ENCODE measurements around the gene CCDC106.

CCDC106 gene

DNA sequence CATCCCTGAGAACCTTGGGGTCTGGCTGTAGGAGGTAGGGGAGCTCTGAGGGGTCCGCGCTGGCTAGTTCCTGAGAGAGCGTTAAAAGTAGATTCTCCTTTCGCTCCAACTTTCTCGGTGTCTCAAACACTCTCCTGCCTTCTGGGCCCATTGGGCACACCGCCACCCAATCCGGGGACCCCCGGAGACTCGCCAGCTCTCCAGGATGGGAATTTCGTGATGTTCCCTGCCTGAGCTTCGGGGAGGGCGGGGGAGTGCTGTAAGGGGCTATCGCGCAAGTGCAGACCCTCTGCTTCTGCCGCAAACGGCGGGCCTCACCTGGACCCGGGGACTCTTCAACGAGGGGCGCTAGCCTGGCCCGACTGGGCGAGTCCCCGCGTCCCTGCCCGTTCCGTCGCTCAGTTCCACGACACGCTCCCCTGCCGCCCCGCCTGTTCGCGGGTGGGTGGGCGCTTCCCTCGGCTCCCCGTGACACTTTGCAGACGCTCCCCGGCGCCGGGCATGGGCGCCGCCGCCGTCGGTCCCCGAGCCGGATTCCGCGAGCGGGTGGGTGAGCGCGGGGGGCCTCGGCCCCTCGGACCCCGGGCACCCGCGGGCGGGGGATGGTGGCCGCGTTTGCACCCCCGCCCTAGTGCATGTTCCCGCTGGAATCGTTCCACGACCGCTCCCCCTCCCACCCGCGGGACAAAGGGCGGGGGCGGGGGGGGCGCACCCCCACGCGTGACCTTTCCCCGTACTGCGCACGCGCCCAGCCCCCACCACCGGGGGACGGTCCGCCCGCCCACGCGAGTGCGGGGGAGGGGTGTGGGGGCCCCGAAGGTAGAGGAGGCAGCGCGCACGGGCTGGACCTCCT, at the start of gene CCDC106:
CCDC106 (plus strand) TSS at position 481 of the 853 bp plus-strand sequence. CDS start 835 bp downstream, outside the sequence.
- peak; percentile 73 for DNase-seq

DNA sequence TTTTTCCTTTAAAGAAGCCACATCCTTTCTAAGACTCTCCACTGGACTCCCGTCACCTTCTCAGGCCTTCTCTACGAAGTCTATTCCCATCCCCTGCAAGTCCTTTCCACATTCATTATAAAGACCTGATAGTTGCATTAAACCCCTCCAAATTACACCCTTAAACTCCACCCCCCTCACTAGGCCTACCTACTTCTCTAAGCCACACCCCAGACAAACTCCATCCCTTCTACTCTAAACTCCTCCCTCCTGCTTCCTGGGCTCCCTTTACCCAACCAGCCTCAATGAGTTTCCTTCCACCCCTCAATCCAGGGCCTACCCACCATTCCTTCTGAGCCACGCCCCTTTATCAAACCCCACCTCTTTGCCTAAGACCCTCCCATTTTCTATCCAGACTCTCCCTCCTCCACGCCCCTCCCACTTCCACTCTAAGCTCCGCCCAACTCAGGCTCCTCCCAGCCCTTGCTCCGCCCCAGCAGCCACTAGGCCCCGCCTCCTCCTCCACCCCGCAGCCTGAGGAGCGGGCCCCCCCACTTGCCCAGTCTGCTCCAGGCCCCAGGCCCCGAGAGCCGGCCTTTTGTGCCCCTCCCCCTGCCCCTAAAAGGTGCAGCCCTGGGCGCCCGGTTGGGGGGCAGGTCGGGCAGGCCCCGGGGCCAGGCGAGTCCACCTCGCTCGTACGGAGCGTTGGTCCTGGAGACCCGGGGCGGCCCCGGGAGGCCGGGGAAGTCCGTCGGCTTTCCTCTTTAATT, 49.1 kb upstream of the CCDC106 start:
- DNase-seq, result peak; percentile 80

DNA sequence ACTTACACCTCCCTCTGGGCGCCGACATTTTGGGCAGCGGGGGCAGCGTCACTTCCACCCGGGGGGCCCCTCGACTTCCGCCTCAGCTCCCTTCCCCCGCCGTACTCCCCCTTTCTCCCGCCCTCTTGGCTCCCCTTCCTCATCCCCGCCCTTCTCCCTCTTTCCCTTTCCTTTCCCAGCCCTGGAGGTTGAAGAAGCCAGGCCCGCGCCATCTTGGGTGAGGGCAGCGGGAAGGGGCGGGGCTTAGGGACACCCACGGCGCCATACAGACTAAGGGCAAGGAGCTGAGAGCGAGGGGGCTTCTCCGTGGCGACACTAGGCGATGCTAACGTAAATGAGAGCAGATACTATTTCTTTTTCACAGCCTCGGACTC, 48.6 kb upstream of the CCDC106 start, which contains the start of gene FIZ1:
FIZ1 (minus strand) TSS at position 50 of the 374 bp plus-strand sequence. CDS start 1,652 bp downstream, outside the sequence.
- DNase-seq, result peak; percentile 97

DNA sequence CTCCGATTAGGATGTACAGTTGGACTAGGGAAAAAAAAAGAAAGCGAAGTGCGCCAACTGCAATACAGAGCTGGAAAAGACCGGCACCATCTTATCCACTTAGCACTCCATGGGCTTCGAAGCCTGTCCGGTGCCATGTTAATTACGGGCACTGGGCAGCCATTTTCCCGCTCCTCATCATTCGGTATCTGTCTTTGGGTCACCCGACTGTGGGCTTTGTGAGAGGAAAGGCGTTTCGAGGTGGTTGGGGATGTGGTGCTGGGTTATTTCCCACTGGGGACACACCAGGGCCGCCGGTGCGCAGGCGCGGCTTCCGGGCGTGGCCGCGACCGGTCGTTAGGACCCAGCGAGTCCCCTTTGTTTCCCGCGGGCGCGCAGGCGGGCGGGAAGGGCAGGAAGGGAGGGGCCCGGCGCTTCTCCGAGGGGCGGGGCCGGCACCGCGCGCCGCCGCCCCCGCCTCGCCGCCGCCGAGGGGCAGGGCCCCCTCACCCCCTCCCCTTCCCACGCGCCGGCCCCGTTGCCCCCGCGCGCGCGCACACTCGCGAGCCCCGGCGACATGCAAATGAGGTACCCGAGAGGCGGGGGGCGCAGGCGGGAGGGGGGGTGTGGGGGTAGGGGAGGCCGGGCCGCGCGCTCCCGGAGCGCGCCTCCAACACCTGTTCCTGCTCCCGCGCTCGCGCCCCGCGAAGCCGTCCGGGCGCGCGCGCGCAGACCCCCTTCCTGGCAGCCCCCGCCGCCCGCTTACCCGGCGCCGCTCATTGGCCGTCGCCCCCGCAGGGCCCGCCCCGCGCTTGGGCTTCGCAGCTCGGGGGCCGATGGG, 48.0 kb upstream of the CCDC106 start, which contains the start of gene ZNF524:
ZNF524 (plus strand) TSS at position 447 of the 820 bp plus-strand sequence. CDS start 1,825 bp downstream, outside the sequence.
- peak; percentile 85 for DNase-seq

- DNase-seq, result no peak
These were observed 47.4 kb upstream of the CCDC106 start for GRCh38 chr19:55600662-55601028.

- no peak for DNase-seq
These were observed 46.9 kb upstream of the CCDC106 start for GRCh38 chr19:55601084-55601483.

DNA sequence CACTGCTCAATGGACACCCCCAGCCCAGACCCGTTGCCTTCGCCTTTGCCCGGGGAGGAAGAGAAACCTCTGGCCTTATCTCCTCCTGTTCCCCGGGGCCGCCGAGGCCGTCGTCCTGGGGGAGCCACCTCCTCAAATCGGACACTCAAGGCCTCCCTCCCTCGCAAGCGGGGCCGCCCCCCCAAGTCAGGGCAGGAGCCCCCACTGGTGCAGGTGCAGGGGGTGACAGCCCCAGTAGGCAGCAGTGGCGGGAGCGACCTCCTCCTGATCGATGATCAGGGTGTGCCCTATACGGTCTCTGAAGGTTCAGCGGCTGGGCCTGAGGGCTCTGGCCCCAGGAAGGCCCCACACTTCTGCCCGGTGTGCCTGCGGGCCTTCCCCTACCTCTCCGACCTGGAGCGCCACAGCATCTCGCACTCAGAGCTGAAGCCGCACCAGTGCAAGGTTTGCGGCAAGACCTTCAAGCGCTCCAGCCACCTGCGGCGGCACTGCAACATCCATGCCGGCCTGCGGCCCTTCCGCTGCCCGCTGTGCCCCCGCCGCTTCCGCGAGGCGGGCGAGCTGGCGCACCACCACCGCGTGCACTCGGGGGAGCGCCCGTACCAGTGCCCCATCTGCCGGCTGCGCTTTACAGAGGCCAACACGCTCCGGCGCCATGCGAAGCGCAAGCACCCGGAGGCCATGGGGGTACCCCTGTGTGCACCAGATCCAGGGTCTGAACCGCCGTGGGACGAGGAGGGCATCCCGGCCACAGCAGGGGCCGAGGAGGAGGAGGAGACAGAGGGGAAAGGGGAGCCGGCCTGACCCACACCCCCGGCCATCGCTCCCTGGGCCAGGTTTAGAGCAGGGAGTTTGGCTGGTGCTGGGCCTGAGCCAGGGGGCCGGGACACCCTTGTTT, 45.7 kb upstream of the CCDC106 start:
- no peak for DNase-seq

DNA sequence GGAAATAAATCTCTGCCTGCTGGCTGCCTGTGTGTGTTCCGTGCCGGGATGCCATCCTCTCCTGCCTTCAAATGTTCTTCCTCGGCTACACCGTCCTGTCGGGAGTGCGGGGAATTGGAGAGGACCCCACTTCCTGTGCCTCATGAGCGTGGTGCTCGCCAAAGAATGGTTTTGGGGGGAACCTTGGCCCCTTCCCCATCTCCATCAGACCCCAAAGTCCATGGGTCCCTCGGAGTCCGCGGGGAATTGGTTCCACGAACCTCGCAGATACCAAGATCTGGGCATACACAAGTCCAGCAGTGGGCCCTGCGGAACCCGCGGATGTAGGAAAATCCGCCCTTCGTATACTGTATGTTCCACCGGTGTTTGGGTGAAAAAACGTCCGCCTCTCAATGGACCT, 44.9 kb upstream of the CCDC106 start:
- no peak for DNase-seq

- DNase-seq, result no peak
These were observed 44.3 kb upstream of the CCDC106 start for GRCh38 chr19:55603581-55604292.

GRCh38 chr19:55605207-55605636, 42.8 kb upstream of the CCDC106 start:
- DNase-seq, result peak; percentile 99

- peak; percentile 74 for DNase-seq
These were observed 42.2 kb upstream of the CCDC106 start, which contains the start of gene ZNF865 for GRCh38 chr19:55605637-55606470. Gene ZNF865 (plus strand): TSS chr19:55605647. CDS start chr19:55613619, 7,972 bp downstream.

GRCh38 chr19:55606471-55606787, 41.6 kb upstream of the CCDC106 start:
- DNase-seq, result no peak

DNA sequence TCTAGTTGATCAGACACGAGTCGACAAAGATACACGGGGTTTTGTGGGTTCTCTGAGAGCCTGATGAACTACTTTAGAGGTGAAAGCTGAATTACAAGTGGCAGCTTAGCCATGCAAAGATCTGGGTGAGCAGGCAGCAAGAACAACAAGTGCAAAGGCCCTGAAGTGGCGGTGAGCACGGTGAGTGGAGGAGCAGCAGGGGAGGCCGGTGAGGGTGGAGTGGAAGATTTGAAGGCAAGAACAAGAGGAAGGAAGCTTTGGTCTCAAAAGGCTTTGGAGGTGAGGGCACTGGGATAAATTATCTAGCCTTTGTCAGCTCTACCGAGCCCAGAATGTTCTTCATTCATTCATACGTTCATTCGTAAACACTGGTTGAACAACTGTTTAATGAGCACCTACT, 41.2 kb upstream of the CCDC106 start:
- DNase-seq, result no peak

DNA sequence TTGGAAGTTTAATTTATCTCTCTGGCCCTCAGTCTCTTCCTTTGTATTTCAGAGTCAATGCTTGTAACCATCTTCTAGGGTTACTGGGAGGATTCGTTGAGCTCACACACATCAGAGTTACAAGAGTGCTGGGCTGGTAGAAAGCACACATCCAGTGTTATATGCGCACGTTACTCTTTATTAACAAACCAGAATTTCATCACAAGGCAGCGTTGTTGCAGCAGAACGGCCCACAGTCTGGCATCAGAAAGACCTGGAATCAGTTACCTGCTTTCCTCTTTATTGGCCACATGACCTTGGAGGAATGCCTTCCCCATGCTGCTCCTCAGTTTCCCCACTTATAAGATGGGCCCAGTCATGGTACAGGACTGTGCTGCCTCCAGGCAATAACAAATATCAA, 38.7 kb upstream of the CCDC106 start:
- DNase-seq, result no peak

GRCh38 chr19:55611300-55611982, 36.6 kb upstream of the CCDC106 start:
- no peak for DNase-seq

DNA sequence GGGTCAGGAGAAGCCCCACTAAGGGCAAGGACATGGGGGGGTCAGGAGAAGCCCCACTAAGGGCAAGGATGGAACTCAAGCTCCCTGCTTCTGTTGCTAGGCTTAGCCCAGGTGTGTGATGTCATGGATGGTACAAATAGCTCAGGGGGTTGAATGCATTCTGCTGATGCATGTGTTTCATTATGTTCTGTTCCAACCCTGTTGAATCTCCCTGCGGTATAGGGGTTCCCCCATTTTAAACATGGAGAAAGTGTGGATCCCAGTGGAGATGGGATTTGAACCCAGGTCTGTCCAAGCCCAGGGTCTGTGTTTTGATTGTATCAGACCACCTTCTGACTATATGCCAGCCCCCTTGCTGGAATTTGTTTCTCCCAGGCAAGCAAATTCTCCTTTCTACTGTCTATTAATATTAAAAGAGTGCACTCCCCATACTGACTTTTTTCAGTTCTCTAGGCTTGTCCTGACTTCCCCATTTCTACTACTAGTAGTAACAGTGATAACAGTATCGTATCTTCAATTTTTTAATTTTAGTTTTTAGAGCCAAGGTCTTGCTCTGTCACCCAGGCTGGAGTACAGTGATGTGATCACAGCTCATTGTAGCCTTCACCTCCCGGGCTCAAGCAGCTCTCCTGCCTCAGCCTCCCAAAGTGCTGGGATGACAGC, 35.9 kb upstream of the CCDC106 start:
- DNase-seq, result no peak

DNA sequence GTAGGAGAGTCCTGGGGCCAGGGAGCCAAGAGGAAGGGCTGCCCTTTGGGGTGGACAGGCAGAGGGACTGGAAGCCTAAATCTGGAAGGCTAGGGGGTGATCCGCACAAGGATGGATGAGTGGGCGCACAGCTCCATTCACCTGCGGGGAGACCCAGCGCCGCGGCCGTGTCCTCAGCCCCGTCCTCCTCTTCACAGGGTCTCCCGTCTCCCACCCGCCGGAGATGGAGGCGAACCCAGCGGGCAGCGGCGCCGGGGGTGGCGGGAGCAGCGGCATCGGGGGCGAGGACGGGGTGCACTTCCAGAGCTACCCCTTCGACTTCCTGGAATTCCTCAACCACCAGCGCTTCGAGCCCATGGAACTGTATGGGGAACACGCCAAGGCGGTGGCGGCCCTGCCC, 34.6 kb upstream of the CCDC106 start:
- no peak for DNase-seq

DNA sequence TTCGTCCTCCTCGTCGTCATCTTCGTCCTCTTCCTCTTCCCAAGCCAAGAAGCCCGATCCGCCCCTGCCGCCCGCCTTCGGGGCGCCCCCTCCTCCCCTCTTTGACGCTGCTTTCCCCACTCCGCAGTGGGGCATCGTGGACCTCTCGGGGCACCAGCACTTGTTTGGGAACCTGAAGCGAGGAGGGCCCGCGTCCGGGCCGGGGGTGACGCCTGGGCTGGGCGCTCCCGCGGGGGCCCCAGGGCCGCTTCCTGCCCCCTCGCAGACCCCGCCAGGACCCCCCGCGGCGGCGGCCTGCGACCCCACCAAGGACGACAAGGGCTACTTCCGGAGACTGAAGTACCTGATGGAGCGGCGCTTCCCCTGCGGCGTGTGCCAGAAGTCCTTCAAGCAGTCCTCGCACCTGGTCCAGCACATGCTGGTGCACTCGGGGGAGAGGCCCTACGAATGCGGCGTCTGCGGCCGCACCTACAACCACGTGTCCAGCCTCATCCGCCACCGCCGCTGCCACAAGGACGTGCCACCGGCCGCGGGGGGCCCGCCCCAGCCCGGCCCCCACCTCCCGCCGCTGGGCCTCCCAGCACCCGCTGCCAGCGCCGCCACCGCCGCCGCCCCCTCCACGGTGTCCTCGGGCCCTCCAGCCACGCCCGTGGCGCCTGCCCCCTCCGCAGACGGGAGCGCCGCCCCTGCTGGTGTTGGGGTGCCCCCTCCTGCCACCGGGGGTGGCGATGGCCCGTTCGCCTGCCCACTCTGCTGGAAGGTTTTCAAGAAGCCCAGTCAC, 33.9 kb upstream of the CCDC106 start:
- no peak for DNase-seq

Data from CD4-positive, alpha-beta T cell treated with Interleukin-6 for 4 hours (primary cell).